Activated CD8-positive, alpha-beta memory T cell treated with anti-CD3 and anti-CD28 coated beads for 24 hours (primary cell): ENCODE data around the gene SHB.

Source experiments
- DNase-seq: peaks from one replicate; pipeline ENCODE4 v3.0.0-alpha.2; 2020

Gene SHB

GRCh38 chr9:37984672-37985611 is 84.1 kb downstream of the SHB start:
- DNase-seq = no peak

DNA sequence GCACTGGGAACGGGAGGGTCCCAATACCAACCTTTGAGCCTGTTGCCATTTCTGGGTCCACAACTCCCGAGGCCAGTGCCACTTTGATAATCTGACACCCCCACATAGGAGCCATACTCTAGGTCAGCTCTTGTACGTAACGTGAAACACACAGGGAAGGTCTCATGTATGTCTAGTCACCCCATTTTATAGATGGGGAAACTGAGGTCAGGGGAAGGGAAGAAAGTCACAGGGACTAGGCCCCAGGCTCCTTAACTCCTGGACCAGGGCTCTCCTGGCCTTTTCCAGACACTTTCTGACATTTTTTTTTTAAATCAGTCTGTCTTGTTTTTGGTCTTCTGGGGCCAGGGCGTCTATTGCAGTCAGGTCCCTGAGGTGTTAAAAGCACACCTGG is 84.8 kb downstream of the SHB start:
- DNase-seq = no peak

- DNase-seq = no peak
Observed at GRCh38 chr9:37983381-37984067, 85.5 kb downstream of the SHB start.

DNA sequence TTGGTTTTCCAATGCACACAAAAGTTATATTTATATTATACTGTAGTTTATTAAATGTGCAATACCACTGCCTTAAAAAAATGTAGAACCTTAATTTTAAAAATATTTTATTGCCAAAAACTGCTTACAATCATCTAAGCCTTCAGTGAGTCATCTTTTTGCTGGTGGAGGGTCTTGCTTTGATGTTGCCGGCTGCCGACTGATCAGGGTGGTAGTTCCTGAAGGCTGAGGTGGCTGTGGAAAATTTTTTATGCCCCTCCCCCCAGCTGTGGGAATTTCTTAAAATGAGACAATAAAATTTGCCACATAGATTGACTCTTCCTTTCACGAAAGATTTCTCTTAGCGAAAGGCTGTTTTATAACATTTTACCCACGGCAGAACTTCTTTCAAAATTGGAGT is 89.2 kb downstream of the SHB start:
- DNase-seq = no peak

- no peak for DNase-seq
Observed at GRCh38 chr9:37978983-37979382, 90.0 kb downstream of the SHB start.

DNA sequence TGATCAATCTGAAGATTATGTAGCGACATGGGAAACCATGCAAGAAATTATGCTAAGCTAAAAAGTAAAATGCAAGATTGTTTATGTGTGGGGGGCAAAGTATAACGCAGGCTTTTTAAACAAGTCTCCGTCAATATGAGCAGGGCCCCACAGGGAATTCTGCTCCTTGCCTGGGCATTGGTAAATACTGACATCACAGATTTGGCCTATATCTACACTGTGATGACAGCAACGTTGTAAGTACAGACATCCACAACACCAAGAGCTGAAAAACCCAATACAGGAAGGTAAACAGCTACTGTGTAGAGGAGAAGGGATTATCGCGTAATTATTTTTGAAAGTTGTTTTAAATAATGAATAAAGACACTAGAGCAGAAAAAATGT is 90.6 kb downstream of the SHB start:
- DNase-seq = no peak

- DNase-seq = no peak
Observed at GRCh38 chr9:37977851-37978480, 91.1 kb downstream of the SHB start.

GRCh38 chr9:37976714-37977477 is 92.1 kb downstream of the SHB start:
- no peak for DNase-seq

DNA sequence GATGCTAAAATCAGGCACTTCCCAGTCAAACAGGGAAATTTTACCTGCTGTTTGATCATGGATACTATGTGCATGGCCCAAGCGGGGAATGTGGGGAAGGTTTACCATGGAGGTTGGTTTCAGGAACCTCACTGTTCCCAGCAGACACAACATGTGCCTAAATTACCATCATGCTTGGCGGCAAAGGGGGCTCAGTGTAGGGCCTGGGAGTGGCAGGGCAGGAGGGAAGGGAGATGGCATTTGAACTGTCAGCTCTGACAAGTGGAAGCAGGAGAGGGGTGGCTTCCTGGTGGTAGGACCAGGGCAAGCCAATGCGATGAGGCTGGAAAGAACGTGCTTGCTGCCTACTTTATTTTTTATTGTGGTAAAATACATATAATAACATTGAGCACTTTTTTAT is 93.4 kb downstream of the SHB start:
- DNase-seq = no peak

GRCh38 chr9:37974506-37975173 is 94.4 kb downstream of the SHB start:
- no peak for DNase-seq

DNA sequence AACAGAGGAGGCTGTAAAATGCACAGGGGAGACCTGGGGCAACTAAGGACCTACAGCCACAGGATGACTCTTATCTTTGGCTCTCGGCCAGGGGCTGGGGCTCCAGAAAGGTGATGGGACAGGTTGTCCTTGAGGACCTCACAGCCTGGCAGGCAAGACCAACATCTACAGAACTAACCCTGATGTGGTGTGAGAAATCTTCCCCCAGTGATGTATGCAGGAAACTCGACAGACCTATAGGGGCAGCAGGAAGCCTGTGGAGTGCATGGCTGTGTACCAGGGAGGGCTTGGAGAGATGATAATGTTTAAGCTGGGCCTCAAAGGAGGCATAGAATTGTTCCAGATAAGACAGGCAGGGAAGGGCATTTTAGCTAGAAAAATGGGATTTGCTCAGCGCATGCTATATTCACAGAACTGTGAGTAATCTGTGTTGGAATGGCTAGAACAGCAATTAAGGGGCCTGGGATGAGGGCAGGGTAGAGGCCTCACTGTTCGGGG is 96.6 kb downstream of the SHB start:
- no peak for DNase-seq

DNA sequence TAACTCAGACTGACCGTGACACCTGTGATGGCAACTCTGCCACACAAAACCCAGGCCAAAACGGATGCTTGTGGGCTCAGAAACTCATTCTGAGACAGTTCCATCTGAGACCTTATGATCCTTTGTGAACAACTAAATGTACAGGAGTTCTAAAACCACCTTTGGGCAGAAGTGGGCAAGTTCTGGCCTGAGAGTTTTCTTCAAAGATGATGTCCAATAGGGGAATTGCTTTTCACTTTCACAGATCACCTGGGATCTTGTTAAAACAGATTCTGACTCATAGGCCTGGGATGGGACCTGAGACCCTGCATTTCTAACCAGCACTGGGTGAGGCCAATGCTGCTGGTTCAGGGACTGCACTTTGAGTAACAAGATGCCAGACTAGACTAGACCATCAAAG is 97.3 kb downstream of the SHB start:
- DNase-seq = no peak

DNA sequence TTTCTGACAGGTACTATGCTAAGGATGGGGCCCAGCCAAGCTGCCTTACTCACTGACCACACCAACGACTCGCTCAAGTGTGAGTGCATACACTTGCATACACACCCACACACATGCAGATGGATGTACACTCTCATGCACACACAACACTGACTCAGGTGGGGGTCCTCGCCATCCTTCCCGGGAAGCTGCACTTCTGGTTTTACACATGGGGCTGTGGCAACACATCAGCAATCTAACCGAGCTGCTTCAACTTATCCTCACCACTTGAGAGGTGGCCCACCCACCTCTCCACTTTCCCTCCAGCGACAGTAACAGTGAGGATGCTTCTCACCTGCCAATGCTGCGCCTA is 97.9 kb downstream of the SHB start:
- no peak for DNase-seq

DNA sequence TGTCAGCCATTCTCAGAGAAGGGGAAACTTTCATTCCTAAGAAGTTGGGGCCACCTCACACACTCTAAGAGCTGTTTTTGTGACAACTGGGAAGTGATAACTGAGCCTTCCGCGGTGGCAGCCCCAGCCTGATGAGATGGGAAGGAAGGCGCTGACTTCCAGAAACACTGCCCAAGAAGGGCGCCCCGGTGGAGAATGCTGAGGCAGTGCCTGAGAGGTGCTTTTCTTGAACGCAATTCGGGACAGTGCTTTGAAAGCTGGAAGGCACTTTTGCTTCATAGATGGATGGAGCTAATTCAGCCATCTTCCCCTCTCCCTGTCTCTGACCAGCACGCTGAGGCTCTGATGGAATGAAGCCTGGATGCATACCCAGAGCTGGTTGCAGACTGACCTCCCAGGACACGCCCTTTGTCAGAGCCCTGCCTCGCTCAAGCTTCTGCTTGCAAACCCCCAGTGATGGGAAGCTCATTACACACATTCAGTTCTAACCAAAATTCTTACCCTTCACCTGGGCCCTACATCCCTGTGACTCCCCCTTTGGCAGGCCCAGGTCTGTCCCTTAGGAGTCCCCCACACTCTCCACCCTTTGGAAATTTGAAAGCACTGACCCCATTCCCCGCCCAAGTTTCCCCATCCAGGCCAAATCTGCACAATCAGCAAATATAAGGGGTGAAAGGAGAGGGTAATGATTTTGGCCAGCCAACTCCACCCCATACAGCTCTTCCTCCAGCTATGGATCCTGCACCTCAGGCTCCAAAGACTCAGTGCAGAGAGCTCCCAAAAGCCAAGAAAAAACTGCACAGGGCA is 98.5 kb downstream of the SHB start:
- no peak for DNase-seq

DNA sequence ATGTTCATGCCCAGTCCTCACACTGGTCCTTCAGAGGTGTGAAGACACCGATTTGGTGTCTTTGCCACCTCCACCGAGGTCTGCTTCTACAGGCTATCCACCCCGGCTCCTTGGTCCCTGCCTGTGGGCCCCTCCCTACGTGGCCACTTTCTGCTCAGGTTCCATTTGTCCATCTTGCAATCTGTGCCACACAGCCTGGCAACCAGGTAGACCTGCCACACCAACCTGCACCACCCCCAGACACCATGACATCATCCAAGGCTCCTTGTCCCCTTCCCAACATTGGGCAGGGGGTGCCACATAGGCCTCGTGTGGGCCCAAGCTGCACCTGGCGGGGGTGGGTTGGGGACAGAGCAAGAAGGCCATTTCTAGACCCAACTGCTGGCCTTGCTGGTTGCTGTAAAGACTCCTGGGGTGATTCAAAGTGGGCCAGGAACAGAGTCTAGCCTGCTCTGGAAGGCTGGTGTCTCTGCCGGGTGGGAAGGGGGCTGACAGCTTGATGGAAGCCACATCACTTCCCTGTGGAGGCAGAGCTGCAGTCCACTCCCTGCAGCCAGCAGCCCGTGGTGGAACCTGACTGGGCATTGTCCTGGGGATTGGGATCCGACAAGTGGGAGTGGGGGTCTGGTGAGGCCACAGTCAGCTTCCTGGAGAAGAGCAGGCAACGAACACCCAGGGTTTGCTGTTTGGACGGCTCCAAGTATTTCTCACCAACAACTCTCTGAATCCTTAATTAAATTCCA is 99.3 kb downstream of the SHB start:
- no peak for DNase-seq

- DNase-seq = no peak
Observed at GRCh38 chr9:37969130-37969529, 99.9 kb downstream of the SHB start.

DNA sequence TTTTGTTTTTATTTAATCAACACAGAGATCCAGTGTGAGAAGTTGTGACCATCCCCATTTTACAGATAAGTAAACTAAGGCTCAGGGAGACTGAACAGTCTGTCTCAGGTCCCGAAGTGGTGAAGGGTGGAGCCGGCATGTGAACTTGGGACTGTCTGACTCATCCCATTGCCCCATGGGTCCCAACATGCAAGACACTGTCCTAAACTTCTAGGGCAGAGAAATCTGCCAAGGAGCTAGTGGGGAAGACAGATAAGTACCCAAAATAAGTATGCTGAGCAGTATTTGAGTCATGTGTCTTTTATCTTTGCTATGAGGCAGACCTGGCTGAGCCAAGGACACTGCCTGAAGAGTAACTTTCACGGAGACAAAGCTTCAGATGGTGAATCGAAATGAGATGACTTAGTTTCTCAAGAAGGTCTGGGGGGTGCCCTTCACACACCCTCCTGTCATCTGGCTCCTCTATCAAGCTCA is 100.8 kb downstream of the SHB start:
- no peak for DNase-seq

- no peak for DNase-seq
Observed at GRCh38 chr9:37967761-37968080, 101.3 kb downstream of the SHB start.

- DNase-seq = no peak
Observed at GRCh38 chr9:37967014-37967760, 101.8 kb downstream of the SHB start.

- DNase-seq = no peak
Observed at GRCh38 chr9:37966412-37967013, 102.5 kb downstream of the SHB start.
